Stimulated activated naive CD8-positive, alpha-beta T cell treated with anti-CD3 and anti-CD28 coated beads, Interleukin-15, Interleukin-2, amounts not matched to agents 100 ng/mL and 50 ng/mL, for 24 hours (primary cell): Measurements from ENCODE around the gene CDH23.

ENCODE experiments used
- H3K27ac Mint-ChIP-seq: one replicate; pipeline ENCODE4 v1.8.0; 2021; ENCODE audit warnings: mild to moderate bottlenecking, mixed read lengths
- H3K27me3 Mint-ChIP-seq: one replicate; pipeline ENCODE4 v1.8.0; 2021; ENCODE audit warnings: mixed read lengths
- H3K36me3 Mint-ChIP-seq: one replicate; pipeline ENCODE4 v1.8.0; 2021; ENCODE audit warnings: low read depth, mixed read lengths
- H3K4me1 Mint-ChIP-seq: one replicate; pipeline ENCODE4 v1.8.0; 2021; ENCODE audit warnings: low read depth, mixed read lengths
- H3K4me3 Mint-ChIP-seq: one replicate; pipeline ENCODE4 v1.8.0; 2021; ENCODE audit warnings: mild to moderate bottlenecking, mixed read lengths
- H3K9me3 Mint-ChIP-seq: one replicate; pipeline ENCODE4 v1.8.0; 2021; ENCODE audit warnings: mixed read lengths

The CDH23 gene

GRCh38 chr10:71529207-71529827, 132.6 kb downstream of the CDH23 start:
- H3K9me3 Mint-ChIP-seq: no peaks in the 10 kb centered on the region
- H3K36me3 Mint-ChIP-seq: no peaks in the 10 kb centered on the region
- no peak overlapping the region for H3K4me3 Mint-ChIP-seq
- peaks cover 29% of the 10 kb centered on the region for H3K4me1 Mint-ChIP-seq
- H3K27me3 Mint-ChIP-seq: no peaks in the 10 kb centered on the region
- H3K27ac Mint-ChIP-seq: peak overlapping the region; percentile 24

- H3K4me1 Mint-ChIP-seq: peaks cover 35% of the 10 kb centered on the region
- no peaks in the 10 kb centered on the region for H3K27me3 Mint-ChIP-seq
- no peaks in the 10 kb centered on the region for H3K9me3 Mint-ChIP-seq
- H3K36me3 Mint-ChIP-seq: no peaks in the 10 kb centered on the region
- no peak overlapping the region for H3K4me3 Mint-ChIP-seq
- peak overlapping the region; percentile 97 for H3K27ac Mint-ChIP-seq
Observed at GRCh38 chr10:71530781-71531180, 134.1 kb downstream of the CDH23 start.

- Mint-ChIP-seq H3K36me3 (no peaks in the 10 kb centered on the region), H3K9me3 (no peaks in the 10 kb centered on the region), H3K4me1 (peaks cover 44% of the 10 kb centered on the region), H3K27me3 (no peaks in the 10 kb centered on the region), H3K27ac (peak overlapping the region; percentile 97), H3K4me3 (peak overlapping the region; percentile 39)
Observed at GRCh38 chr10:71531485-71532446, 135.0 kb downstream of the CDH23 start.

- Mint-ChIP-seq H3K4me1 (peaks cover 44% of the 10 kb centered on the region), H3K4me3 (no peak overlapping the region), H3K27me3 (no peaks in the 10 kb centered on the region), H3K9me3 (no peaks in the 10 kb centered on the region), H3K27ac (peak overlapping the region; percentile 81), H3K36me3 (no peaks in the 10 kb centered on the region)
Observed at GRCh38 chr10:71532878-71533277, 136.2 kb downstream of the CDH23 start.

GRCh38 chr10:71533936-71534335, 137.2 kb downstream of the CDH23 start:
- Mint-ChIP-seq H3K4me1 (peaks cover 44% of the 10 kb centered on the region), H3K4me3 (no peak overlapping the region), H3K9me3 (no peaks in the 10 kb centered on the region), H3K27me3 (no peaks in the 10 kb centered on the region), H3K36me3 (no peaks in the 10 kb centered on the region), H3K27ac (peak overlapping the region; percentile 55)

- peaks cover 44% of the 10 kb centered on the region for H3K4me1 Mint-ChIP-seq
- H3K36me3 Mint-ChIP-seq: no peaks in the 10 kb centered on the region
- peak overlapping the region; percentile 55 for H3K27ac Mint-ChIP-seq
Observed at GRCh38 chr10:71534568-71535194, 138.0 kb downstream of the CDH23 start.

GRCh38 chr10:71536332-71536731, 139.6 kb downstream of the CDH23 start:
- Mint-ChIP-seq H3K9me3 (no peaks in the 10 kb centered on the region), H3K36me3 (no peaks in the 10 kb centered on the region), H3K27ac (peak overlapping the region; percentile 71), H3K4me3 (no peak overlapping the region), H3K27me3 (no peaks in the 10 kb centered on the region), H3K4me1 (peaks cover 35% of the 10 kb centered on the region)

More at GRCh38 chr10:71534568-71535194, 138.0 kb downstream of the CDH23 start:
- Mint-ChIP-seq H3K9me3 (no peaks in the 10 kb centered on the region), H3K27me3 (no peaks in the 10 kb centered on the region), H3K4me3 (no peak overlapping the region)

- H3K4me1 Mint-ChIP-seq: peaks cover 27% of the 10 kb centered on the region
- no peaks in the 10 kb centered on the region for H3K27me3 Mint-ChIP-seq
- no peak overlapping the region for H3K4me3 Mint-ChIP-seq
- no peaks in the 10 kb centered on the region for H3K9me3 Mint-ChIP-seq
- no peak overlapping the region for H3K27ac Mint-ChIP-seq
- no peaks in the 10 kb centered on the region for H3K36me3 Mint-ChIP-seq
Observed at GRCh38 chr10:71537125-71537524, 140.4 kb downstream of the CDH23 start.

GRCh38 chr10:71537681-71538080, 141.0 kb downstream of the CDH23 start:
- Mint-ChIP-seq H3K27ac (no peak overlapping the region), H3K4me1 (peaks cover 23% of the 10 kb centered on the region)

GRCh38 chr10:71538608-71539260, 142.0 kb downstream of the CDH23 start:
- H3K4me3 Mint-ChIP-seq: no peak overlapping the region
- no peaks in the 10 kb centered on the region for H3K9me3 Mint-ChIP-seq
- no peaks in the 10 kb centered on the region for H3K36me3 Mint-ChIP-seq
- H3K27me3 Mint-ChIP-seq: no peaks in the 10 kb centered on the region
- no peak overlapping the region for H3K27ac Mint-ChIP-seq
- H3K4me1 Mint-ChIP-seq: peaks cover 19% of the 10 kb centered on the region

More at GRCh38 chr10:71537681-71538080, 141.0 kb downstream of the CDH23 start:
- H3K27me3 Mint-ChIP-seq: no peaks in the 10 kb centered on the region
- no peak overlapping the region for H3K4me3 Mint-ChIP-seq
- no peaks in the 10 kb centered on the region for H3K36me3 Mint-ChIP-seq
- H3K9me3 Mint-ChIP-seq: no peaks in the 10 kb centered on the region

- no peaks in the 10 kb centered on the region for H3K9me3 Mint-ChIP-seq
- no peak overlapping the region for H3K27ac Mint-ChIP-seq
- peaks cover 13% of the 10 kb centered on the region for H3K4me1 Mint-ChIP-seq
- no peaks in the 10 kb centered on the region for H3K36me3 Mint-ChIP-seq
- no peaks in the 10 kb centered on the region for H3K27me3 Mint-ChIP-seq
- H3K4me3 Mint-ChIP-seq: no peak overlapping the region
Observed at GRCh38 chr10:71539442-71540118, 142.9 kb downstream of the CDH23 start.

GRCh38 chr10:71542478-71542877, 145.8 kb downstream of the CDH23 start:
- H3K9me3 Mint-ChIP-seq: no peaks in the 10 kb centered on the region
- H3K4me3 Mint-ChIP-seq: no peak overlapping the region
- H3K36me3 Mint-ChIP-seq: no peaks in the 10 kb centered on the region
- H3K27me3 Mint-ChIP-seq: no peaks in the 10 kb centered on the region
- H3K27ac Mint-ChIP-seq: no peak overlapping the region
- H3K4me1 Mint-ChIP-seq: no peaks in the 10 kb centered on the region

- H3K4me3 Mint-ChIP-seq: no peak overlapping the region
- no peaks in the 10 kb centered on the region for H3K27me3 Mint-ChIP-seq
- no peaks in the 10 kb centered on the region for H3K9me3 Mint-ChIP-seq
- no peaks in the 10 kb centered on the region for H3K36me3 Mint-ChIP-seq
- no peak overlapping the region for H3K27ac Mint-ChIP-seq
- H3K4me1 Mint-ChIP-seq: no peaks in the 10 kb centered on the region
Observed at GRCh38 chr10:71543608-71544170, 147.0 kb downstream of the CDH23 start.

GRCh38 chr10:71545001-71545400, 148.3 kb downstream of the CDH23 start:
- Mint-ChIP-seq H3K4me3 (no peak overlapping the region), H3K27ac (no peak overlapping the region), H3K9me3 (no peaks in the 10 kb centered on the region), H3K27me3 (no peaks in the 10 kb centered on the region), H3K36me3 (no peaks in the 10 kb centered on the region), H3K4me1 (no peaks in the 10 kb centered on the region)
